Measurements from ENCODE around the gene CDCA3. TPM values are rescaled to one million over a fixed set of nuclear protein-coding genes. Genes with fewer than 3 reads are reported as not detected.

The CDCA3 gene
- total RNA-seq, 6 donors from 2014 or later: 0.39 to 10.3 (median 2.8) TPM; not detected in 1

GRCh38 chr12:6836851-6837250 lies 14.2 kb downstream of the CDCA3 start:
- ATAC-seq (ENCODE audit: low FRiP score in 2 of 2) (no peak), DNase-seq (no peak)
- no peak overlapping the region for H3K27ac ChIP-seq
- no peaks in the 10 kb centered on the region for H3K9me3 ChIP-seq
- H3K4me1 ChIP-seq: peaks cover 0 to 5% (median 0%) of the 10 kb centered on the region in 4 donors
- no peak overlapping the region for H3K4me3 ChIP-seq
- peaks cover 0 to 27% (median 0%) of the 10 kb centered on the region in 4 donors for H3K36me3 ChIP-seq
- no peak for TF ChIP-seq CTCF (IDR thresholded peaks at IDR 0.05)
- TF ChIP-seq POLR2AphosphoS5 (IDR thresholded peaks at IDR 0.05): no peak
- TF ChIP-seq POLR2A (IDR thresholded peaks at IDR 0.05): no peak
- no peak for TF ChIP-seq EP300 (IDR thresholded peaks at IDR 0.05)
- WGBS, 2 donors: 86 to 100% methylated on average over 6 to 16 of the region's 16 CpGs
- no peaks in the 10 kb centered on the region for H3K27me3 ChIP-seq

GRCh38 chr12:6834873-6835272 lies 16.2 kb downstream of the CDCA3 start:
- H3K27ac ChIP-seq: no peak overlapping the region
- 79 to 86% methylated on average over 5 of the region's 5 CpGs for WGBS, 2 donors
- ATAC-seq (ENCODE audit: low FRiP score in 2 of 2) (no peak), DNase-seq (no peak)
- peaks cover 0 to 27% (median 0%) of the 10 kb centered on the region in 4 donors for H3K36me3 ChIP-seq
- no peak overlapping the region for H3K4me3 ChIP-seq
- H3K4me1 ChIP-seq: peaks cover 0 to 5% (median 0%) of the 10 kb centered on the region in 4 donors
- H3K9me3 ChIP-seq: no peaks in the 10 kb centered on the region
- no peaks in the 10 kb centered on the region for H3K27me3 ChIP-seq
- no peak for TF ChIP-seq POLR2AphosphoS5 (IDR thresholded peaks at IDR 0.05)
- TF ChIP-seq POLR2A (IDR thresholded peaks at IDR 0.05): no peak
- TF ChIP-seq EP300 (IDR thresholded peaks at IDR 0.05): no peak
- TF ChIP-seq CTCF (IDR thresholded peaks at IDR 0.05): no peak

GRCh38 chr12:6834254-6834653 lies 16.8 kb downstream of the CDCA3 start:
- DNase-seq (no peak), ATAC-seq (ENCODE audit: low FRiP score in 2 of 2) (no peak)
- Histone ChIP-seq H3K27ac (no peak overlapping the region), H3K36me3 (peaks cover 0 to 26% (median 0%) of the 10 kb centered on the region in 4 donors), H3K4me1 (peaks cover 4 to 9% (median 4%) of the 10 kb centered on the region in 4 donors), H3K4me3 (no peak overlapping the region), H3K27me3 (peaks cover 0 to 4% (median 0%) of the 10 kb centered on the region in 4 donors), H3K9me3 (no peaks in the 10 kb centered on the region)
- WGBS, 2 donors: 87 to 100% methylated on average over 1 of the region's 1 CpG
- TF ChIP-seq CTCF (IDR thresholded peaks at IDR 0.05) (no peak), POLR2A (IDR thresholded peaks at IDR 0.05) (no peak), EP300 (IDR thresholded peaks at IDR 0.05) (no peak), POLR2AphosphoS5 (IDR thresholded peaks at IDR 0.05) (no peak)

- TF ChIP-seq POLR2AphosphoS5 (IDR thresholded peaks at IDR 0.05) (no peak), CTCF (IDR thresholded peaks at IDR 0.05) (no peak), POLR2A (IDR thresholded peaks at IDR 0.05) (no peak), EP300 (IDR thresholded peaks at IDR 0.05) (no peak)
- no peak overlapping the region for H3K27ac ChIP-seq
- ATAC-seq (ENCODE audit: low FRiP score in 2 of 2) (no peak), DNase-seq (no peak)
- H3K36me3 ChIP-seq: peaks cover 0 to 22% (median 0%) of the 10 kb centered on the region in 4 donors
- H3K4me3 ChIP-seq: no peak overlapping the region
- H3K9me3 ChIP-seq: no peaks in the 10 kb centered on the region
- peaks cover 0 to 14% (median 3%) of the 10 kb centered on the region in 4 donors for H3K27me3 ChIP-seq
- peaks cover 5 to 17% (median 12%) of the 10 kb centered on the region in 4 donors for H3K4me1 ChIP-seq
- WGBS, 2 donors: 81 to 88% methylated on average over 3 to 6 of the region's 6 CpGs
Observed at GRCh38 chr12:6833189-6833890, 17.7 kb downstream of the CDCA3 start.

All from upper lobe of left lung (tissue), 6 donors.